Measurements from ENCODE around the gene CELF3.

The CELF3 gene

GRCh38 chr1:151707541-151708065, 9.0 kb downstream of the CELF3 start:
- Histone ChIP-seq H3K4me1 (peaks cover 15% of the 10 kb centered on the region), H3K9me3 (no peaks in the 10 kb centered on the region), H3K4me3 (ENCODE audit: low read depth, low read length) (no peak overlapping the region), H3K36me3 (peaks cover 9% of the 10 kb centered on the region), H3K27me3 (no peaks in the 10 kb centered on the region)
- TF ChIP-seq CTCF (IDR thresholded peaks at IDR 0.05; ENCODE audit: low read depth, low read length), result no peak
- no peak for DNase-seq

GRCh38 chr1:151706464-151707415, 9.9 kb downstream of the CELF3 start:
- DNase-seq, result no peak
- Histone ChIP-seq H3K27me3 (no peaks in the 10 kb centered on the region), H3K4me3 (ENCODE audit: low read depth, low read length) (no peak overlapping the region), H3K4me1 (peaks cover 15% of the 10 kb centered on the region), H3K36me3 (peaks cover 9% of the 10 kb centered on the region), H3K9me3 (no peaks in the 10 kb centered on the region)
- TF ChIP-seq CTCF (IDR thresholded peaks at IDR 0.05; ENCODE audit: low read depth, low read length), result no peak

- peaks cover 9% of the 10 kb centered on the region for H3K36me3 ChIP-seq
- H3K4me1 ChIP-seq, result peaks cover 13% of the 10 kb centered on the region
- H3K27me3 ChIP-seq, result no peaks in the 10 kb centered on the region
- TF ChIP-seq CTCF (IDR thresholded peaks at IDR 0.05; ENCODE audit: low read depth, low read length), result no peak
- no peaks in the 10 kb centered on the region for H3K9me3 ChIP-seq
- H3K4me3 ChIP-seq (ENCODE audit: low read depth, low read length), result no peak overlapping the region
- DNase-seq, result no peak
Measured at GRCh38 chr1:151705753-151706463, 10.7 kb downstream of the CELF3 start.

GRCh38 chr1:151705146-151705545, 11.5 kb downstream of the CELF3 start:
- Histone ChIP-seq H3K4me3 (ENCODE audit: low read depth, low read length) (no peak overlapping the region), H3K4me1 (peaks cover 7% of the 10 kb centered on the region), H3K27me3 (no peaks in the 10 kb centered on the region), H3K9me3 (no peaks in the 10 kb centered on the region), H3K36me3 (peaks cover 10% of the 10 kb centered on the region)
- TF ChIP-seq CTCF (IDR thresholded peaks at IDR 0.05; ENCODE audit: low read depth, low read length), result no peak
- DNase-seq, result no peak

GRCh38 chr1:151704246-151704645, 12.4 kb downstream of the CELF3 start:
- Histone ChIP-seq H3K9me3 (no peaks in the 10 kb centered on the region), H3K4me3 (ENCODE audit: low read depth, low read length) (no peak overlapping the region), H3K4me1 (no peaks in the 10 kb centered on the region), H3K36me3 (peaks cover 14% of the 10 kb centered on the region), H3K27me3 (no peaks in the 10 kb centered on the region)
- TF ChIP-seq CTCF (IDR thresholded peaks at IDR 0.05; ENCODE audit: low read depth, low read length), result no peak
- DNase-seq, result no peak
